ENCODE results near the gene DPH6.

DPH6 gene

DNA sequence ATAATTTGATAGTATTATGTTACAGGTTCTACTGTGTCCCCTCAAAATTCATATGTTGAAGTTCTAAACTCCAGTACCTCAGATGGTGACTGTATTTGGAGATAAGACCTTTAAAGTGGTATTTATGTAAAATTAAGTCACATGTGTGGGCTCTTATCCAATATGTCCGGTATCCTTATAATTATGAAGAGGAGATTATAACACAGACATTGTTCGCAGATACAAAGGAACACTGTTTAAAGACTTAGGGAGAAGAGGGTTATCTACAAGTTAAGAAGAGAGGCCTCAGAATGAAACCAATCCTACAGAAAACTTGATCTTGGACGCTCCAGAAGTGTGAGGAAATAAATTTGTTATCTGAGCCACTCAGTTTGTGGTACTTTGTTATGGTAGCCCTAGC is 50.9 kb downstream of the DPH6 start:
- no peak overlapping the region for H3K4me3 ChIP-seq (ENCODE audit: low read depth, low read length)
- TF ChIP-seq, protein P1, sequence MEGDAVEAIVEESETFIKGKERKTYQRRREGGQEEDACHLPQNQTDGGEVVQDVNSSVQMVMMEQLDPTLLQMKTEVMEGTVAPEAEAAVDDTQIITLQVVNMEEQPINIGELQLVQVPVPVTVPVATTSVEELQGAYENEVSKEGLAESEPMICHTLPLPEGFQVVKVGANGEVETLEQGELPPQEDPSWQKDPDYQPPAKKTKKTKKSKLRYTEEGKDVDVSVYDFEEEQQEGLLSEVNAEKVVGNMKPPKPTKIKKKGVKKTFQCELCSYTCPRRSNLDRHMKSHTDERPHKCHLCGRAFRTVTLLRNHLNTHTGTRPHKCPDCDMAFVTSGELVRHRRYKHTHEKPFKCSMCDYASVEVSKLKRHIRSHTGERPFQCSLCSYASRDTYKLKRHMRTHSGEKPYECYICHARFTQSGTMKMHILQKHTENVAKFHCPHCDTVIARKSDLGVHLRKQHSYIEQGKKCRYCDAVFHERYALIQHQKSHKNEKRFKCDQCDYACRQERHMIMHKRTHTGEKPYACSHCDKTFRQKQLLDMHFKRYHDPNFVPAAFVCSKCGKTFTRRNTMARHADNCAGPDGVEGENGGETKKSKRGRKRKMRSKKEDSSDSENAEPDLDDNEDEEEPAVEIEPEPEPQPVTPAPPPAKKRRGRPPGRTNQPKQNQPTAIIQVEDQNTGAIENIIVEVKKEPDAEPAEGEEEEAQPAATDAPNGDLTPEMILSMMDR (IDR thresholded peaks at IDR 0.05; ENCODE audit: low read depth, low read length, missing control alignments), result no peak

DNA sequence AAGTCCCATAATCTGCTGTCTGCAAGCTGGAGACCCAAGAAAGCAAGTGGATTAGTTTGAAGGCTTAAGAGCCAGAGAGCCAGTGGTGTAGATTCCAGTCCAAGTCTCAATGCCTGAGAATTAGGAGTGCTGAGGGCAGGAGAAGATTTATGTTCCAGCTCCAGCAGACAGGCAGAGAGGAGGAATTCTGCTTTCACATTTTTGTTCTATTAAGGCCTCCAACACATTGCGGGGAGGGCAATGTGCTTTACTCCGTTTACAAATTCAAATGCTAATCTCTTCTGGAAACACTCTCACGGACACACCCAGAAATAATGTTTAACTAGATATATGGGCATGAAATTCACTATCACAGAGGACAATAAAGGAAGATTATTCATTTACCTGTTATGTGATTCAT is 54.0 kb downstream of the DPH6 start:
- H3K4me3 ChIP-seq (ENCODE audit: low read depth, low read length), result no peak overlapping the region
- no peak for DNase-seq (ENCODE audit: low read depth)
- TF ChIP-seq, protein P1 (IDR thresholded peaks at IDR 0.05; ENCODE audit: low read depth, low read length, missing control alignments), result no peak

More for the DNA sequence above, 50.9 kb downstream of the DPH6 start:
- no peak for DNase-seq (ENCODE audit: low read depth)

DNA sequence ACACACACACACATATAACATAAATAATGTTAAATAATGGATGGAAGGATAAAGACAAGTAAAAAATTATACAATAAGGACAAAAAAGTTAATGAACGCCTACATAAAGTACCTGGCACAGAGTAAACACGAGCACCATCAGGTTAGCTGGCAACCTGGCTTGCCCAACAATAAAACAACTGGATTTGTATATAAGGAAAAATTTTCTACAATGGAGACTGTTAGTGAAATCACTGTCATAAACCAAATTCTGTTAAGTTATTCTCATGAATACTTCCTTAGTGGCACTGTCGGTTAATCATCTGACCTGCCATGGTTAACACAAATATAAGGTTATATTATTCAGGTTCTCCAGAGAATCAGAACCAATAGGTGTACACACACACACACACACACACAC is 54.8 kb downstream of the DPH6 start:
- TF ChIP-seq, protein P1 (IDR thresholded peaks at IDR 0.05; ENCODE audit: low read depth, low read length, missing control alignments), result no peak
- no peak overlapping the region for H3K4me3 ChIP-seq (ENCODE audit: low read depth, low read length)

DNA sequence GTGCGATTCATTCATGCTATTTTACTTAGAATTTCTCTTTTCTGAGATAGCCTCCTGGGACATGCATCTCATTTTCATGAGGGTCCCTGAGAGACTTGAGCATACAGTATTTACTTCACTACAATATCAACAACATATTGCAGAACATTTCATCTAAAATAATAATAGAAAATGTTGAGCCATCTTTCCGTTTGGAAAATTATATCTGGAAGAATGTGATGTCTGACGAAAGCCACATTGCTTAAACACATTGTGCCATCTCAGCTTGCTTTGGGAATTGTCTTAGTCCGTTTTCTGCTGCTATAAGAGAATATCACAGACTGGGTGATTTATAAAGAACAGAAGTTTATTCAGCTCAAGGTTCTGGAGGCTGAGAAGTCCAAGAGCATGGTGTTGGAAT is 55.5 kb downstream of the DPH6 start:
- H3K4me3 ChIP-seq (ENCODE audit: low read depth, low read length), result no peak overlapping the region
- no peak for DNase-seq (ENCODE audit: low read depth)
- TF ChIP-seq, protein P1 (IDR thresholded peaks at IDR 0.05; ENCODE audit: low read depth, low read length, missing control alignments), result no peak

More for the DNA sequence above, 54.8 kb downstream of the DPH6 start:
- no peak for DNase-seq (ENCODE audit: low read depth)

DNA sequence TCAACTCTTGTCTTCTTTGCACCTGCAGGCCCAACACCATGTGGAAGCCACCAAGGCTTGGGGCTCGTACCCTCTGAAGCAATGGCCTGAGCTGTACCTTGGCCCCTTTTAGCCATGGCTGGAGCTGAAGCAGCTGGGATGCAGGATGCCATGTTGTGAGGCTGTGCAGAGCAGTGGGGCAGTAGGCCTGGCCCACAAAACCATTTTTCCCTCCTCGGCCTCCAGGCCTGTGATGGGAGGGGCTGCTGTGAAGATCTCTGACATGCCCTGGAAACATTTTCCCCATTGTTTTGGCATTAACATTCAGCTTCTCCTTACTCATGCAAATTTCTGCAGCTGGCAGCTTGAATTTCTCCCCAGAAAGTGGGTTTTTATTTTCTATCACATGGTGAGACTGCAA is 58.5 kb downstream of the DPH6 start:
- TF ChIP-seq, protein P1 (IDR thresholded peaks at IDR 0.05; ENCODE audit: low read depth, low read length, missing control alignments), result no peak
- no peak for DNase-seq (ENCODE audit: low read depth)
- no peak overlapping the region for H3K4me3 ChIP-seq (ENCODE audit: low read depth, low read length)

DNA sequence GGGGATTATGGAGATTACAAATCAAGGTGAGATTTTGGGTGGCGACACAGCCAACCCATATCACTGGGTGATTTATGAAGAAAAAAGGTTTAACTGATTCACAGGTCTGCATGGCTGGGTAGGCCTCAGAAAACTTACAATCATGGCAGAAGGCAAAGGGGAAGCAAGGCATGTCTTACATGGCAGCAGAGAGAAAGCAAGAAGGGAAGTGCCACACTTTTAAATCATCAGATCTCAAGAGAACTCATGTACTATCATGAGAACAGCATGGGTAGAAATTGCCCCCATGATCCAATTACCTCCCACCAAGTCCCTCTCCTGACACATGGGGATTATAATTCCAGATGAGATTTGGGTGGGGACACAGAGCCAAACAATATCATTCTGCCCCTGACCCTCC is 59.7 kb downstream of the DPH6 start:
- no peak for DNase-seq (ENCODE audit: low read depth)
- no peak overlapping the region for H3K4me3 ChIP-seq (ENCODE audit: low read depth, low read length)
- TF ChIP-seq, protein P1 (IDR thresholded peaks at IDR 0.05; ENCODE audit: low read depth, low read length, missing control alignments), result no peak

DNA sequence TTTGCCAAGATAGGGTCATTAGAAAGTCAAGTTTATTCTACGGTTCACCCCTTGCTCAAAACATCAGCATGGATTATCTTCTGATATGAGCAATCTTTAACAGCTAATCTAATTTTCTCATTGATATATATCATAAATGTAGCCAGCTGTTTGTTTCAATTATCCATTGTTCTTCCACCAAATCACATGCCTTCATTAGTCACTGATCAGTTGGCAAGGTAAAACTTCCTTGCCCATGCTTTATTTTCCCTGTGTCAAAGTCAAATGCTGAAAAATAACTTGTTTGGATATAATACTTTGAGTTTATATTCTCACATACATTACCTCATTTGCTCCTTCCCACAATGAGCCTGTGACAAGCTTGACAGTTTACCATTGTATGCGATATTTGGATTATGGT is 60.6 kb downstream of the DPH6 start:
- no peak overlapping the region for H3K4me3 ChIP-seq (ENCODE audit: low read depth, low read length)
- no peak for DNase-seq (ENCODE audit: low read depth)
- TF ChIP-seq, protein P1 (IDR thresholded peaks at IDR 0.05; ENCODE audit: low read depth, low read length, missing control alignments), result no peak

All from GM12864 (cell line).